Measurements from ENCODE around the gene SLC22A4. TPM values are rescaled to one million over a fixed set of nuclear protein-coding genes. Genes with fewer than 3 reads are reported as not detected.

SLC22A4 gene
- total RNA-seq, 2 experiments from 2014 or later, result 1.9 to 2.0 TPM

- Mint-ChIP-seq H3K27ac (peak overlapping the region; percentile 4), H3K4me1 (ENCODE audit: low read depth) (peaks cover 54% of the 10 kb centered on the region), H3K9me3 (no peaks in the 10 kb centered on the region), H3K4me3 (no peak overlapping the region), H3K36me3 (ENCODE audit: low read depth) (peaks cover 2% of the 10 kb centered on the region), H3K27me3 (ENCODE audit: low read depth) (no peaks in the 10 kb centered on the region)
- intact Hi-C loops (cut with micrococcal nuclease), result loop anchor here (5.0 kb wide), 1 partner anchor 348 kb away; the partner anchor contains the start of gene KIF3A
- DNase-seq, result peak; percentile 60
- CTCF ChIA-PET, result interaction anchor here (0.6 to 20.9 kb wide), 5 partner anchors 9 to 429 kb away, joined by 3 to 466 read pairs (median 3); partner anchors contain the start of gene IRF1
Measured at GRCh38 chr5:132389585-132390286, 95.5 kb downstream of the SLC22A4 start.

GRCh38 chr5:132391247-132391646 lies 97.1 kb downstream of the SLC22A4 start:
- Mint-ChIP-seq H3K4me1 (ENCODE audit: low read depth) (peaks cover 58% of the 10 kb centered on the region), H3K4me3 (no peak overlapping the region), H3K27me3 (ENCODE audit: low read depth) (no peaks in the 10 kb centered on the region), H3K9me3 (no peaks in the 10 kb centered on the region), H3K36me3 (ENCODE audit: low read depth) (peaks cover 2% of the 10 kb centered on the region), H3K27ac (no peak overlapping the region)
- DNase-seq, result no peak
- CTCF ChIA-PET, result interaction anchor here (1.1 to 20.9 kb wide), 3 partner anchors 8 to 109 kb away, joined by 3 to 466 read pairs (median 4); no protein-coding TSS in a partner anchor
- intact Hi-C loops (cut with micrococcal nuclease), result no loop called here

GRCh38 chr5:132391870-132392269 lies 97.7 kb downstream of the SLC22A4 start:
- no peak for DNase-seq
- CTCF ChIA-PET, result interaction anchor here (0.6 to 20.9 kb wide), 4 partner anchors 15 to 1561 kb away, joined by 3 to 466 read pairs (median 4); no protein-coding TSS in a partner anchor
- Mint-ChIP-seq H3K27me3 (ENCODE audit: low read depth) (no peaks in the 10 kb centered on the region), H3K27ac (no peak overlapping the region), H3K9me3 (no peaks in the 10 kb centered on the region), H3K36me3 (ENCODE audit: low read depth) (peaks cover 2% of the 10 kb centered on the region), H3K4me1 (ENCODE audit: low read depth) (peaks cover 58% of the 10 kb centered on the region), H3K4me3 (no peak overlapping the region)
- intact Hi-C loops (cut with micrococcal nuclease), result no loop called here

GRCh38 chr5:132392411-132392810 lies 98.2 kb downstream of the SLC22A4 start:
- H3K27me3 Mint-ChIP-seq (ENCODE audit: low read depth), result no peaks in the 10 kb centered on the region
- CTCF ChIA-PET, result interaction anchor here (1.1 to 20.9 kb wide), 2 partner anchors 14 to 108 kb away, joined by 3 to 466 read pairs; no protein-coding TSS in a partner anchor
- H3K4me3 Mint-ChIP-seq, result no peak overlapping the region
- intact Hi-C loops (cut with micrococcal nuclease), result no loop called here
- H3K27ac Mint-ChIP-seq, result no peak overlapping the region
- no peaks in the 10 kb centered on the region for H3K9me3 Mint-ChIP-seq
- H3K36me3 Mint-ChIP-seq (ENCODE audit: low read depth), result peaks cover 2% of the 10 kb centered on the region
- no peak for DNase-seq
- H3K4me1 Mint-ChIP-seq (ENCODE audit: low read depth), result peaks cover 58% of the 10 kb centered on the region

- no peaks in the 10 kb centered on the region for H3K27me3 Mint-ChIP-seq (ENCODE audit: low read depth)
- no peaks in the 10 kb centered on the region for H3K9me3 Mint-ChIP-seq
- H3K4me3 Mint-ChIP-seq, result no peak overlapping the region
- intact Hi-C loops (cut with micrococcal nuclease), result no loop called here
- H3K36me3 Mint-ChIP-seq (ENCODE audit: low read depth), result peaks cover 2% of the 10 kb centered on the region
- H3K4me1 Mint-ChIP-seq (ENCODE audit: low read depth), result peaks cover 61% of the 10 kb centered on the region
- no peak overlapping the region for H3K27ac Mint-ChIP-seq
- no peak for DNase-seq
- CTCF ChIA-PET, result interaction anchor here (0.6 to 20.9 kb wide), 2 partner anchors 107 to 304 kb away, joined by 3 to 466 read pairs; no protein-coding TSS in a partner anchor
Measured at GRCh38 chr5:132392978-132393825, 99.0 kb downstream of the SLC22A4 start.

Small RNAs within 50 kb of the gene (microRNA-seq; reads per million reads assigned to microRNA genes)
- not detected for gene MIR3936 (ENCODE audit: borderline microRNAs expressed, borderline replicate concordance)

Other genes with a start within 250 kb of the SLC22A4 start
- not detected for gene IL3, start 233.7 kb upstream of the SLC22A4 start, total RNA-seq
- under 1 TPM in 1 of 2 experiments, not detected in 1; 0.30 TPM for gene CSF2, start 220.6 kb upstream of the SLC22A4 start, total RNA-seq
- under 1 TPM; 0.47 to 0.74 TPM for gene P4HA2, start 66.5 kb upstream of the SLC22A4 start, total RNA-seq
- gene PDLIM4, start 36.7 kb upstream of the SLC22A4 start, total RNA-seq, result not detected
- gene SLC22A5, start 75.3 kb downstream of the SLC22A4 start, total RNA-seq, result 1 to 10 TPM; 3.1 to 3.6 TPM
- gene IRF1, start 196.4 kb downstream of the SLC22A4 start, total RNA-seq, result 10 to 100 TPM; 84.3 to 88.4 TPM
- not detected for gene IL5, start 249.1 kb downstream of the SLC22A4 start, total RNA-seq

All from activated naive CD4-positive, alpha-beta T cell treated with anti-CD3 and anti-CD28 coated beads for 36 hours (primary cell).